SKM-1 treated with dmso at 0.1 percent for 144 hours (cell line): ENCODE results near the gene NEXN.

ENCODE experiments used
- DNase-seq: peaks from one replicate; lab custom pipeline; 2025; ENCODE audit not compliant: unreplicated experiment; lab: John Stamatoyannopoulos, UW

The NEXN gene

GRCh38 chr1:77888081-77888780 lies at the start of gene NEXN:
Gene NEXN (plus strand): TSS chr1:77888624. CDS start chr1:77916107, 27,483 bp downstream.
- no peak for DNase-seq

- DNase-seq, result no peak
Observed at GRCh38 chr1:77841574-77841973, 46.9 kb upstream of the NEXN start.

GRCh38 chr1:77845951-77846350 lies 42.5 kb upstream of the NEXN start:
- no peak for DNase-seq

GRCh38 chr1:77846966-77847365 lies 41.5 kb upstream of the NEXN start:
- no peak for DNase-seq

GRCh38 chr1:77847621-77848080 lies 40.8 kb upstream of the NEXN start:
- DNase-seq, result no peak

GRCh38 chr1:77850082-77850481 lies 38.3 kb upstream of the NEXN start:
- no peak for DNase-seq

GRCh38 chr1:77857552-77857951 lies 30.9 kb upstream of the NEXN start:
- DNase-seq, result no peak

GRCh38 chr1:77858725-77859124 lies 29.7 kb upstream of the NEXN start:
- no peak for DNase-seq

GRCh38 chr1:77859248-77859647 lies 29.2 kb upstream of the NEXN start:
- DNase-seq, result no peak

- no peak for DNase-seq
Observed at GRCh38 chr1:77866296-77866695, 22.1 kb upstream of the NEXN start.

GRCh38 chr1:77872645-77873044 lies 15.8 kb upstream of the NEXN start:
- DNase-seq, result no peak

- no peak for DNase-seq
Observed at GRCh38 chr1:77873461-77873860, 15.0 kb upstream of the NEXN start.

GRCh38 chr1:77874804-77875445 lies 13.5 kb upstream of the NEXN start:
- DNase-seq, result no peak

GRCh38 chr1:77876884-77877283 lies 11.5 kb upstream of the NEXN start:
- no peak for DNase-seq

GRCh38 chr1:77881061-77881460 lies 7.4 kb upstream of the NEXN start:
- no peak for DNase-seq

- DNase-seq, result no peak
Observed at GRCh38 chr1:77882411-77882810, 6.0 kb upstream of the NEXN start.

GRCh38 chr1:77888781-77889642 lies 588 bp downstream of the NEXN start:
- DNase-seq, result peak; percentile 2

- no peak for DNase-seq
Observed at GRCh38 chr1:77889671-77890070, 1.2 kb downstream of the NEXN start.

GRCh38 chr1:77891200-77891599 lies 2.8 kb downstream of the NEXN start:
- no peak for DNase-seq

- DNase-seq, result no peak
Observed at GRCh38 chr1:77899647-77900320, 11.4 kb downstream of the NEXN start.

- DNase-seq, result peak; percentile 17
Observed at GRCh38 chr1:77900687-77901293, 12.4 kb downstream of the NEXN start.
